Measurements from ENCODE around the gene TMTC1.
"Not testable (repeated sequence)": the region's sequence is repeated elsewhere in the genome, so short reads cannot be mapped to it uniquely, and the experiment has no call there.

TMTC1 gene

DNA sequence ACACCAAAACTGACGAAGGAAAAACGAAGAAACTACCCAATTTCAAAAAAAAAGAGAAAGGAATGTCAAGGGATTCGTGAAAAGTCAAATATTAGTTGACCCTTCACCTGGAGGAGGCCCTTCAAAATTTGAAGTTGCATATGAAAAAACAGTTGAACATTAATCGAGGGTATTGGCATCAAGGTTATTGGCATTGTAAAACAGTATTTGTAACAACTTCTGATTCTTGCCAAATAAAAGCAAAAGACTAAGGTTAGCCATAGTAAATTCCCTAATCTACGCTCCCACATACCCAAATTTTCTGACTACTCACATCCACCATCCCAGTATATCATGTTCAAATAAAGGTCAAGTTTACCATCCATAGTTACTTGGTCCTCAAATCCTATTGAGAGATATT, 118.6 kb downstream of the TMTC1 start:
- DNase-seq (ENCODE audit: low spot score), result no peak

- no peak for DNase-seq (ENCODE audit: low spot score)
Observed at GRCh38 chr12:29662734-29663323, 120.9 kb downstream of the TMTC1 start.

GRCh38 chr12:29660847-29661246, 122.9 kb downstream of the TMTC1 start:
- DNase-seq (ENCODE audit: low spot score), result no peak

GRCh38 chr12:29656762-29657538, 126.8 kb downstream of the TMTC1 start:
- DNase-seq (ENCODE audit: low spot score), result no peak

GRCh38 chr12:29655861-29656260, 127.9 kb downstream of the TMTC1 start:
- no peak for DNase-seq (ENCODE audit: low spot score)

GRCh38 chr12:29653286-29653685, 130.5 kb downstream of the TMTC1 start:
- DNase-seq (ENCODE audit: low spot score), result no peak

DNA sequence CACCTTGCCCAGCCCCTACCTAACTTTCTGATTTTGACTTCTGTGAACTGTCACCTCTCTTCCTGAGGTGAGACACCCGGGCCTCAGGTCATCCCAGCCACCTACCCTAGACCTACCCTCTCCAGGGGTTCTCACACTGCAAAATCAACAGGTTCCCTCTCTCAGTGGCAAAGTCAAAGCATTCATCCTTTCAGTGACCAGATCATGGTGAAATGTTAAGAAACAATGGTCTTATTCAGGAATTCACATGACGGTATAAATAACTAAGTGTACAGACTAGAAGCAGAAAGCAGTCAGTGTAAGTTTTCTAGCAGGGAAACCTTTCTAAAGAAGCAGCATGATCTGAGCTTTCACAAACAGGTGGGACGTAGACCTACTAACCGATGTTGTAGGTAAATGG, 133.4 kb downstream of the TMTC1 start:
- DNase-seq (ENCODE audit: low spot score), result no peak

DNA sequence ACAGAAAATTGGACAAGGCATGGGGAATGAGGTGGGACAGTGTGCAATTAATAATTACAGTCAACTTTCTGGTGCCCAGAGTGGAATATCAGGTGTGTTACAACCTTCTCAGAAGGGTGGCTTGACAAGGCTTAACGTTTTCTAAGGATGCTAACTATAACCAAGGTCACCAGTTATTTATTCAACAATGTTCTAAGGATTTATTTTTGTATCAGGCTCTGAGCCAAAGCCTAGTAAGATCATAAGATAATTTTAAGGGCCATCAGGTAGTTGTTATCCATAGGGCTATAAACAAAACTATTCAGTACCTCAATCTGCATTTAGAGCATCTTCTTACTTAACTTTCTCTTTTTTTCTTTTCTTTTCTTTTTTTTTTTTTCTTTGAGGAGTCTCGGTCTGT, 134.0 kb downstream of the TMTC1 start:
- DNase-seq (ENCODE audit: low spot score), result no peak

- no peak for DNase-seq (ENCODE audit: low spot score)
Observed at GRCh38 chr12:29644536-29645162, 139.1 kb downstream of the TMTC1 start.

GRCh38 chr12:29640589-29641345, 143.0 kb downstream of the TMTC1 start:
- no peak for DNase-seq (ENCODE audit: low spot score)

DNA sequence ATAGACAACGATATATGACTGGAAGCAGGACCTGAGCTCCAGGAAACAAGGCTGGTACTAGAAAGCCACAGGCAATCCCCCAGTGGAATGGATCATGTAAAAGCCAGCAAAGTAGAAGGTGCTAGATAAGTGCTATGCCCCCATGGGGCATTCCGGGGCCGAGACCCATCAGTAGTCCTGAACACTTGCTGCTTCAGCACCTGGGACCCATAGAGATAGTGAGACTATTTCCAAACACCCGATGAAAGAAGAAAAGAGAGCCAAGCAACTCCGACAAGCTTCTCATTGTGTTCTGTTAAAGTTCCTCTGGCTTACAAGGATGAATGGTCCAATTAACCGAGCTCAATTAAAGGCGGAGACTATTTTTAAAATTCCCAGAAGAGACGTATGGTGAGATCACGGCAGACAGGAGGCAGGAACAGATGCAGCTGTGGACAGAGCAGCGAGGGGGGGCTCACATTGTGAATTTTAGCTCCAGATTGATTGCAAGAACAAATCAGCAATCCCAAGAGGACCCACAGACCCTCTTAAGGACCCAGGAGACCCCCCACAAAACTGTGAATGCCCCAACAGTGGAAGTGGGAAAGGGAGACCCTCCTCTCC, 143.7 kb downstream of the TMTC1 start:
- no peak for DNase-seq (ENCODE audit: low spot score)

- DNase-seq (ENCODE audit: low spot score), result no peak
Observed at GRCh38 chr12:29638528-29638927, 145.2 kb downstream of the TMTC1 start.

GRCh38 chr12:29634057-29634456, 149.7 kb downstream of the TMTC1 start:
- DNase-seq (ENCODE audit: low spot score), result no peak

DNA sequence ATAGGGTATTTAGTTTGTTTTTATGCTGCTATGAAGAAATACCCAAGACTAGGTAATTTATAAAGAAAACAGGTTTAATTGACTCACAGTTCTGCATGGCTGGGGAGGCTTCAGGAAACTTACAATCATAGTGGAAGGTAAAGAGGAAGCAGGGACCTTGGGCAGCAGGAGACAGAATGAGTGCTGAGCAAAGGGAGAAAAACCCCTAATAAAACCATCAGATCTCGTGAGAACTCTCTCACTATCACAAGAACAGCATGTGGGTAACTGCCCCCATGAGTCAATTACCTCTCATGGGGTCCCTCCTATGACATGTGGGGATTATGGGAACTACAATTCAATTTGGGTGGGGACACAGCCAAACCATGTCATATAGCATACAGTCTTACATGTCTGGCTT, 153.6 kb downstream of the TMTC1 start:
- DNase-seq (ENCODE audit: low spot score), result not testable (repeated sequence)

- no peak for DNase-seq (ENCODE audit: low spot score)
Observed at GRCh38 chr12:29627221-29627620, 156.5 kb downstream of the TMTC1 start.

- no peak for DNase-seq (ENCODE audit: low spot score)
Observed at GRCh38 chr12:29625359-29625953, 158.3 kb downstream of the TMTC1 start.

GRCh38 chr12:29622251-29622650, 161.5 kb downstream of the TMTC1 start:
- no peak for DNase-seq (ENCODE audit: low spot score)

DNA sequence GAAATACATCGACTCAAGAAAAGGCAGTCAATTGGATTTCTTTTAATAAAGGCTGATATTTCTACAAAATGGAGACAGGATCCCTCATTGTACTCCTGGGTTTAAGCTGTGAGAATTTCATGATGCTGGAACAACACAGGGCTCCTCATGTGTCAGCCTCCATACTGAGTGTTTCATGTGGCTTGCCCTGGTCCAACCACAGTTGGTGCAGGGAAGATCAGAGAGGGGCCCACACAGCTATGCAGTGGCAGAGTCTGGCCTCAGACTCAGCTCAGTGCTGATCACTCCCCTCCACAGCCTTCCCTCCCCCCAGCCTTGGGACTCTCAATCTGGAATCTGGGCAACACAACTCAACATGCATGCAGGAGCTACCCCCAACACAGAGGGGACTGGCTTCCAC, 163.7 kb downstream of the TMTC1 start:
- no peak for DNase-seq (ENCODE audit: low spot score)

GRCh38 chr12:29617407-29617803, 166.3 kb downstream of the TMTC1 start:
- no peak for DNase-seq (ENCODE audit: low spot score)

- DNase-seq (ENCODE audit: low spot score), result no peak
Observed at GRCh38 chr12:29616664-29617406, 166.9 kb downstream of the TMTC1 start.

DNA sequence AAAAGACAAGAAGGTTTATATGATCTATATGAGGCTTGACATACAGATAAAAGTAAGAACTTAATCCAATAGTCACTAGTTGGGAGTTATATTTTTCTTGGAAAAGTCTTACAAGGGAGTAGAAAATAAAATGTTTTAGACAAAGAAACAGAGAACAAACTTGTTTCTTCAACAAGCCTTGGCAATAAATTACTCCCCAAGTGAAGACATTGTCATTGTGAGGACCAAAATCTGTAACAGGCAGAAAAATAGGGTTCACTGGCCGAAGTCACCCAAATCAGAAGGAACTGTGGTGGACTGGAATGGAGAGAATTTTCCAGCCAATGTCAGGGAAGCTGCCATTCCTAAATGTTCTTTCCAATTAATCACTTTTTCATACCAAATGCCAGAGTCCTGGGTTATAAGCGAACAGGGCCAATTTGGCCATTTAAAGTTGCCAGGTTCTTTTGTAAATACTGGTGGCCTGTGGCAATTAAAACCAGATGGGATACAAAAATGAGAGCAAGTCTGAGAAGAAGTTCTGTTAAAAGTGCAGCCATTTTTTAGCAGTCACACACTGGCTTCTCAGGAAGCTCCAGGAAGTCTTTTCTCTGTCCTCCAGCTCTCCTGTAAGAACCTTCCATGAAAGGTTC, 168.9 kb downstream of the TMTC1 start:
- no peak for DNase-seq (ENCODE audit: low spot score)
